Activated CD8-positive, alpha-beta memory T cell treated with anti-CD3 and anti-CD28 coated beads for 4 hours (primary cell): ENCODE results near the gene NTRK2.
"Not testable (repeated sequence)": the region's sequence is repeated elsewhere in the genome, so short reads cannot be mapped to it uniquely, and the experiment has no call there.

ENCODE experiments used
- DNase-seq, 2 donors: peaks; one replicate each; pipeline ENCODE4 v3.0.0-alpha.2; 2020; ENCODE audit warnings: low read depth in 2 of 2

The NTRK2 gene

GRCh38 chr9:84886866-84887265, 217.3 kb downstream of the NTRK2 start:
- no peak for DNase-seq

- DNase-seq = no peak
Observed at GRCh38 chr9:84891924-84892323, 222.4 kb downstream of the NTRK2 start.

- no peak for DNase-seq
Observed at GRCh38 chr9:84893419-84894128, 224.0 kb downstream of the NTRK2 start.

GRCh38 chr9:84894859-84895258, 225.3 kb downstream of the NTRK2 start:
- no peak for DNase-seq

GRCh38 chr9:84897362-84898094, 228.0 kb downstream of the NTRK2 start:
- no peak for DNase-seq

- DNase-seq = no peak
Observed at GRCh38 chr9:84898188-84898587, 228.7 kb downstream of the NTRK2 start.

- not testable (repeated sequence) for DNase-seq
Observed at GRCh38 chr9:84898618-84899017, 229.1 kb downstream of the NTRK2 start.

GRCh38 chr9:84899326-84899725, 229.8 kb downstream of the NTRK2 start:
- DNase-seq = no peak

GRCh38 chr9:84900421-84900820, 230.9 kb downstream of the NTRK2 start:
- DNase-seq = no peak

- no peak for DNase-seq
Observed at GRCh38 chr9:84903963-84904362, 234.4 kb downstream of the NTRK2 start.

GRCh38 chr9:84916769-84917168, 247.2 kb downstream of the NTRK2 start:
- no peak for DNase-seq

- no peak for DNase-seq
Observed at GRCh38 chr9:84917366-84918070, 248.0 kb downstream of the NTRK2 start.

GRCh38 chr9:84919440-84919839, 249.9 kb downstream of the NTRK2 start:
- DNase-seq = no peak

- no peak for DNase-seq
Observed at GRCh38 chr9:84921175-84921574, 251.6 kb downstream of the NTRK2 start.

GRCh38 chr9:84922051-84922450, 252.5 kb downstream of the NTRK2 start:
- no peak for DNase-seq

- no peak for DNase-seq
Observed at GRCh38 chr9:84924266-84924665, 254.7 kb downstream of the NTRK2 start.

- no peak for DNase-seq
Observed at GRCh38 chr9:84925225-84925872, 255.8 kb downstream of the NTRK2 start.

GRCh38 chr9:84926793-84927192, 257.3 kb downstream of the NTRK2 start:
- DNase-seq = no peak

- no peak for DNase-seq
Observed at GRCh38 chr9:84928419-84928818, 258.9 kb downstream of the NTRK2 start.

GRCh38 chr9:84929068-84929467, 259.5 kb downstream of the NTRK2 start:
- no peak for DNase-seq

- DNase-seq = no peak
Observed at GRCh38 chr9:84932915-84933527, 263.5 kb downstream of the NTRK2 start.
